ENCODE data around the gene USP34. TPM values are rescaled to one million over a fixed set of nuclear protein-coding genes. Genes with fewer than 3 reads are reported as not detected.
"Not testable (repeated sequence)": the region's sequence is repeated elsewhere in the genome, so short reads cannot be mapped to it uniquely, and the experiment has no call there.

USP34 gene
- total RNA-seq, 1 donor from 2014 or later, result 83.2 TPM

DNA sequence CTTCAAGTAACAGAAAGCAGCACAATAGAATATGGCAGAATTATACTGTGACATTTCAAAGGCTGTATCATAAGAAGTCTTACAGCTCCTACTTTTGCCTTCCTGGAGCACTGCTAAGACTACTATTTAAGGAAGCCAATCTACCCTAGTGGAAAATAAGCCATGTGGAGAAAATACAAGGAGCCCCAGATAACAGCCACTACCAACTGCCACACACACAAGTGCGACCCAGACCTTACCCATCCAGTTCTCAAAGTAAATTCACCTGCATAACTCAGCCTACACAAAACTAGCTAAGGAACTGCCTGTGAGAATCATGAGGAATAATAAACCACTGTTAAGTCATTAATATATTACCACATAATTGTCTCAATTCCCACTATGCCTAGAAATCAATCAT is 66.4 kb downstream of the USP34 start:
- no peaks in the 10 kb centered on the region for H3K27me3 ChIP-seq (ENCODE audit: control insufficient read depth, insufficient read depth, low read length)
- FAIRE-seq (no peak), DNase-seq (ENCODE audit: low read depth) (no peak)
- H3K4me3 ChIP-seq (ENCODE audit: low read depth, low read length), result no peak overlapping the region
- peaks cover 6% of the 10 kb centered on the region for H3K36me3 ChIP-seq (ENCODE audit: control insufficient read depth, insufficient read depth, low read length)
- TF ChIP-seq, protein P1, sequence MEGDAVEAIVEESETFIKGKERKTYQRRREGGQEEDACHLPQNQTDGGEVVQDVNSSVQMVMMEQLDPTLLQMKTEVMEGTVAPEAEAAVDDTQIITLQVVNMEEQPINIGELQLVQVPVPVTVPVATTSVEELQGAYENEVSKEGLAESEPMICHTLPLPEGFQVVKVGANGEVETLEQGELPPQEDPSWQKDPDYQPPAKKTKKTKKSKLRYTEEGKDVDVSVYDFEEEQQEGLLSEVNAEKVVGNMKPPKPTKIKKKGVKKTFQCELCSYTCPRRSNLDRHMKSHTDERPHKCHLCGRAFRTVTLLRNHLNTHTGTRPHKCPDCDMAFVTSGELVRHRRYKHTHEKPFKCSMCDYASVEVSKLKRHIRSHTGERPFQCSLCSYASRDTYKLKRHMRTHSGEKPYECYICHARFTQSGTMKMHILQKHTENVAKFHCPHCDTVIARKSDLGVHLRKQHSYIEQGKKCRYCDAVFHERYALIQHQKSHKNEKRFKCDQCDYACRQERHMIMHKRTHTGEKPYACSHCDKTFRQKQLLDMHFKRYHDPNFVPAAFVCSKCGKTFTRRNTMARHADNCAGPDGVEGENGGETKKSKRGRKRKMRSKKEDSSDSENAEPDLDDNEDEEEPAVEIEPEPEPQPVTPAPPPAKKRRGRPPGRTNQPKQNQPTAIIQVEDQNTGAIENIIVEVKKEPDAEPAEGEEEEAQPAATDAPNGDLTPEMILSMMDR (IDR thresholded peaks at IDR 0.05; ENCODE audit: insufficient read depth, low read length, severe bottlenecking), result no peak

DNA sequence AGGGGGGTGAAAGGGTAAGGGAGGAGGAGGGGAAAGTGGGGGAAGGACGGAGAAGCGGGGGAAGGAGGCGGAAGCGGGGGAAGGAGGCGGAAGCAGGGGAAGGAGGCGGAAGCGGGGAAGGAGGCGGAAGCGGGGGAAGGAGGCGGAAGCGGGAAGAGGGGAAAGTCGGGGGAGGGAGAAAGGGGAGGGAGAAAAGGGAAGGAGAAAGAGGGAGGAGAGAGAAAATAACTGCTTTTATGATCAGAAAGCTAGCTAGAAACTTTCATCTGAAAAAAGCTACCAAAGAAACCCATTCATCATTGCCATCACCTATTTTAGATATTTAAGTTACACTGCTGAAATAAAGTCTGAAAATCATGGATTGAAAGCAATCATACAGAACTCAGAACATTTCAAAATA is 72.5 kb downstream of the USP34 start:
- DNase-seq (ENCODE audit: low read depth) (no peak), FAIRE-seq (no peak)
- H3K4me3 ChIP-seq (ENCODE audit: low read depth, low read length), result no peak overlapping the region
- H3K36me3 ChIP-seq (ENCODE audit: control insufficient read depth, insufficient read depth, low read length), result peaks cover 3% of the 10 kb centered on the region
- TF ChIP-seq, protein P1 (IDR thresholded peaks at IDR 0.05; ENCODE audit: insufficient read depth, low read length, severe bottlenecking), result no peak
- H3K27me3 ChIP-seq (ENCODE audit: control insufficient read depth, insufficient read depth, low read length), result no peaks in the 10 kb centered on the region

GRCh38 chr2:61396005-61396404 is 74.9 kb downstream of the USP34 start:
- H3K4me3 ChIP-seq (ENCODE audit: low read depth, low read length), result no peak overlapping the region
- no peaks in the 10 kb centered on the region for H3K27me3 ChIP-seq (ENCODE audit: control insufficient read depth, insufficient read depth, low read length)
- FAIRE-seq (no peak), DNase-seq (ENCODE audit: low read depth) (no peak)
- TF ChIP-seq, protein P1 (IDR thresholded peaks at IDR 0.05; ENCODE audit: insufficient read depth, low read length, severe bottlenecking), result no peak
- H3K36me3 ChIP-seq (ENCODE audit: control insufficient read depth, insufficient read depth, low read length), result peaks cover 1% of the 10 kb centered on the region

- H3K36me3 ChIP-seq (ENCODE audit: control insufficient read depth, insufficient read depth, low read length); H3K4me3 ChIP-seq (ENCODE audit: low read depth, low read length); DNase-seq (ENCODE audit: low read depth); FAIRE-seq; H3K27me3 ChIP-seq (ENCODE audit: control insufficient read depth, insufficient read depth, low read length): not testable (repeated sequence)
Measured at GRCh38 chr2:61387588-61387987, 83.3 kb downstream of the USP34 start.

- DNase-seq (ENCODE audit: low read depth); H3K27me3 ChIP-seq (ENCODE audit: control insufficient read depth, insufficient read depth, low read length); H3K36me3 ChIP-seq (ENCODE audit: control insufficient read depth, insufficient read depth, low read length); FAIRE-seq; H3K4me3 ChIP-seq (ENCODE audit: low read depth, low read length): not testable (repeated sequence)
Measured at GRCh38 chr2:61380882-61381197, 90.0 kb downstream of the USP34 start.

- Histone ChIP-seq H3K27me3 (ENCODE audit: control insufficient read depth, insufficient read depth, low read length) (no peaks in the 10 kb centered on the region), H3K4me3 (ENCODE audit: low read depth, low read length) (no peak overlapping the region), H3K36me3 (ENCODE audit: control insufficient read depth, insufficient read depth, low read length) (peaks cover 8% of the 10 kb centered on the region)
- TF ChIP-seq, protein P1 (IDR thresholded peaks at IDR 0.05; ENCODE audit: insufficient read depth, low read length, severe bottlenecking), result no peak
- DNase-seq (ENCODE audit: low read depth), result no peak
- FAIRE-seq, result no peak
Measured at GRCh38 chr2:61380056-61380881, 90.6 kb downstream of the USP34 start.

DNA sequence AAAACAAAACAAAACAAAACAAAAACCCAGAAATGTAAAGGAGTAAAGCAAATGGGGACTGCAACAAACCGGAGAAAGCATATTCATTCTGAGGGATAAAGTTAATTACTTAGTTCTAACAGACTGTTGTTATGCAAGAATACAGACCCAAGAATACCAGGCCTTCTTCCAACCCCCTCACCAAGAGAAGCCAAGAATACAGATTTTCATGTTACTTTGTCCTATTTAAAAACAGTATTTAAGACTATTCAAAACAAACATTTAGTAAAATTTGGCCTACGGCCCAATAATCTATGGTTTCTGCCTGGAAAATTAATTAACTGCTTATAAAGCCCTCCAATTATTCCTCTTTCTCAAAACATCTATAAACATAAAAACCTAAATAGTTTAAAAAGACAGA is 91.4 kb downstream of the USP34 start:
- FAIRE-seq, result no peak
- Histone ChIP-seq H3K27me3 (ENCODE audit: control insufficient read depth, insufficient read depth, low read length) (no peaks in the 10 kb centered on the region), H3K36me3 (ENCODE audit: control insufficient read depth, insufficient read depth, low read length) (peaks cover 8% of the 10 kb centered on the region), H3K4me3 (ENCODE audit: low read depth, low read length) (no peak overlapping the region)
- TF ChIP-seq, protein P1 (IDR thresholded peaks at IDR 0.05; ENCODE audit: insufficient read depth, low read length, severe bottlenecking), result no peak
- DNase-seq (ENCODE audit: low read depth), result no peak
